Brain microvascular endothelial cell (primary cell): Measurements from ENCODE around the gene ZNF560.
"Not testable (repeated sequence)": the region's sequence is repeated elsewhere in the genome, so short reads cannot be mapped to it uniquely, and the experiment has no call there.

Source experiments
- DNase-seq: peaks from one replicate; pipeline ENCODE4 v3.0.0-alpha.2; 2020
- H3K27ac ChIP-seq: fragments of 250-450 bp; sonication (Bioruptor Pico); 2 replicates; pipeline ENCODE4 v1.5.1; 2020; ENCODE audit warnings: mild to moderate bottlenecking, moderate library complexity
- H3K27me3 ChIP-seq: fragments of 250-450 bp; sonication (Bioruptor Pico); replicated peaks from 2 replicates; pipeline ENCODE4 v1.5.1; 2020; ENCODE audit warnings: mild to moderate bottlenecking
- H3K36me3 ChIP-seq: fragments of 250-450 bp; sonication (Bioruptor Pico); replicated peaks from 2 replicates; pipeline ENCODE4 v1.5.1; 2020; ENCODE audit warnings: mild to moderate bottlenecking
- H3K4me3 ChIP-seq: 2 replicates; pipeline ENCODE4 v1.5.1; 2011; ENCODE audit warnings: low read depth, mild to moderate bottlenecking, control low read depth, low read length, moderate library complexity
- CTCF ChIP-seq: IDR thresholded peaks from 2 replicates; pipeline ENCODE4 v1.5.1; 2011; ENCODE audit warnings: low read depth, mild to moderate bottlenecking, moderate library complexity, low read length, control low read depth, inconsistent platforms; ENCODE audit errors: missing control alignments
- in situ Hi-C: cut with HindIII; loops from 2 replicates; pipeline ENCODE4 v1.10.0; 2017; ENCODE audit warnings: low sequenced_read_pairs, low pct_ligation_motif_present

Gene ZNF560

DNA sequence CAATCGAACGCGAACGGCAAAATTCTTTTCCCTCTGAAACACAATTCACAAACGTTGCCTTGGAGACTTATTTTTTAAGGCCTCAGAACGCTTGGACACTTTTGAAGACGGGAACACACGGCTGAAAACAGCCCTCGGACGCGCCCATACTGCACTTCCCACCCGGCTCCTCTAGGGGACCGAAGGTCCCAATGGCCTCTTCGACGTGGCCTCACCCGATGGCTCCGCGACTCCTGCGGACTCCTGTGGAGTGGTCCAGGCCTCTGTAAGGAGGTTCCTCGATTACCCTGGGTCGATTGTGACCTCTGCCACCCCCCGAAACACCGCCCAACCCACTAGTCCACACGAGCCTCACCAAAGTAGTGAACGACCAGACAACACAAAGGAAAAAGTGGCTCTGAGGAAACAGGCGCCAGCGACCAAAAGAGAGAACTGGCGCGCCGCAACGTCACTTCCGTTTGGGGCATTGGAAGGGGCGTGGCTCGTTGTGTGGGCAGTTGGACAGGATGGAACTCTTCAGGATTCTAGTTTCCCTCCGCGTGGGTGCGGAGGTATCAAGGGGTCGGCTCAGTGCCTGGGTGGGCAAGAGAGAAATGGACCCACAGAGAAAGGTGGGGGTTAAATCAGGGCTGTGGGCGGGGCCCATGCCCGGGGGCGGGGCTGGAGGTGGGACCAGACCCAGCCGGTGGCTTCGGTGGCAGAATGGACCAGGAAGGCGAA lies at the start of gene ZNF560:
Gene ZNF560 (minus strand): TSS at position 434 of the 720 bp plus-strand sequence. CDS start 23,303 bp downstream, outside the sequence.
- Histone ChIP-seq H3K36me3 (no peaks in the 10 kb centered on the region), H3K27me3 (no peaks in the 10 kb centered on the region), H3K4me3 (peak within 1 kb of the TSS; percentile 40), H3K27ac (no peak within 1 kb of the TSS)
- in situ Hi-C loops: no loop called here
- TF ChIP-seq CTCF: peak; percentile 56
- DNase-seq: peak; percentile 20

DNA sequence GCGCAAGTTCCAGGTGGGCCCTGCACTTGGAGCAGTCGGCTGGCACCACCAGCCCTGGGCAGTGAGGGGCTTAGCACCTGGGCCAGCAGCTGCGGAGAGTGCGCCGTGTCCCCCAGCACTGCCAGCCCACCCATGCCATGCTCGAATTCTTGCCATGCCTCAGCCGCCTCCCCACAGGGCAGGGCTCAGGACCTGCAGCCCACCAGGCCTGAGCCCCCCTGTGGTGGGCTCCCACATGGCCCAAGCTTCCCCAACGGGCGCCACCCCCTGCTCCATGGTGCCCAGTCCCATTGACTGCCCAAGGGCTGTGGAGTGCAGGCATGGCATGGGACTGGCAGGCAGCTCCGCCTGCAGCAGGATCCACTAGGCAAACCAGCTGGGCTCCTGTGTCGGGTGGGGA lies 49.5 kb upstream of the ZNF560 start:
- no peak for TF ChIP-seq CTCF
- DNase-seq: no peak
- no peaks in the 10 kb centered on the region for H3K36me3 ChIP-seq
- H3K27me3 ChIP-seq: no peaks in the 10 kb centered on the region
- in situ Hi-C loops: no loop called here
- H3K4me3 ChIP-seq: no peak overlapping the region
- no peak overlapping the region for H3K27ac ChIP-seq

DNA sequence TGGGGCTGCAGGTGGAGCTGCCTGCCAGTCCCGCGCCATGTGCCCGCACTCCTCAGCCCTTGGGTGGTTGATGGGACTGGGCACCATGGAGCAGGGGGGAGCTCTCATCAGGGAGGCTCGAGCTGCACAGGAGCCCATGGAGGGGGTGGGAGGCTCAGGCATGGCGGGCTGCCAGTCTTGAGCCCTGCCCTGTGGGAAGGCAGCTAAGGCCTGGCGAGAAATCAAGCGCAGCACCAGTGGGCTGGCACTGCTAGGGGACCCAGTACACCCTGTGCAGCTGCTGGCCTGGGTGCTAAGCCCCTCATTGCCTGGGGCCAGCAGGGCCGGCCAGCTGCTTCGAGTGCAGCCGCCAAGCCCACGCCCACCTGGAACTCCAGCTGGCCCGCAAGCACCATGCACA lies 42.9 kb upstream of the ZNF560 start:
- DNase-seq, H3K27me3 ChIP-seq, in situ Hi-C loops, H3K4me3 ChIP-seq, H3K36me3 ChIP-seq, H3K27ac ChIP-seq: not testable (repeated sequence)

GRCh38 chr19:9539921-9540320 lies 41.5 kb upstream of the ZNF560 start:
- DNase-seq, in situ Hi-C loops, H3K27ac ChIP-seq, H3K4me3 ChIP-seq, H3K27me3 ChIP-seq: not testable (repeated sequence)
- peaks cover 19% of the 10 kb centered on the region for H3K36me3 ChIP-seq

GRCh38 chr19:9539201-9539600 lies 40.8 kb upstream of the ZNF560 start:
- DNase-seq, H3K27me3 ChIP-seq, H3K4me3 ChIP-seq, in situ Hi-C loops: not testable (repeated sequence)
- peaks cover 25% of the 10 kb centered on the region for H3K36me3 ChIP-seq
- peak overlapping the region; percentile 95 for H3K27ac ChIP-seq

GRCh38 chr19:9538183-9539058 lies 40.0 kb upstream of the ZNF560 start, which contains the start of gene ZNF426:
Gene ZNF426 (minus strand): TSS chr19:9538645. CDS start chr19:9536232, 2,413 bp downstream.
- in situ Hi-C loops: no loop called here
- H3K4me3 ChIP-seq: peak within 1 kb of the TSS; percentile 96
- H3K36me3 ChIP-seq: peaks cover 33% of the 10 kb centered on the region
- peak within 1 kb of the TSS; percentile 95 for H3K27ac ChIP-seq
- peak; percentile 90 for DNase-seq
- TF ChIP-seq CTCF: no peak
- H3K27me3 ChIP-seq: no peaks in the 10 kb centered on the region

GRCh38 chr19:9535934-9536333 lies 37.5 kb upstream of the ZNF560 start:
- H3K4me3 ChIP-seq: no peak overlapping the region
- no peak for DNase-seq
- peaks cover 58% of the 10 kb centered on the region for H3K36me3 ChIP-seq
- H3K27me3 ChIP-seq: no peaks in the 10 kb centered on the region
- TF ChIP-seq CTCF: no peak
- in situ Hi-C loops: no loop called here
- H3K27ac ChIP-seq: no peak overlapping the region
